ENCODE measurements around the gene NRTN. TPM values are rescaled to one million over a fixed set of nuclear protein-coding genes. Genes with fewer than 3 reads are reported as not detected.

Gene NRTN
- total RNA-seq, 4 donors from 2014 or later = 0.82 to 3.8 (median 1.5) TPM

DNA sequence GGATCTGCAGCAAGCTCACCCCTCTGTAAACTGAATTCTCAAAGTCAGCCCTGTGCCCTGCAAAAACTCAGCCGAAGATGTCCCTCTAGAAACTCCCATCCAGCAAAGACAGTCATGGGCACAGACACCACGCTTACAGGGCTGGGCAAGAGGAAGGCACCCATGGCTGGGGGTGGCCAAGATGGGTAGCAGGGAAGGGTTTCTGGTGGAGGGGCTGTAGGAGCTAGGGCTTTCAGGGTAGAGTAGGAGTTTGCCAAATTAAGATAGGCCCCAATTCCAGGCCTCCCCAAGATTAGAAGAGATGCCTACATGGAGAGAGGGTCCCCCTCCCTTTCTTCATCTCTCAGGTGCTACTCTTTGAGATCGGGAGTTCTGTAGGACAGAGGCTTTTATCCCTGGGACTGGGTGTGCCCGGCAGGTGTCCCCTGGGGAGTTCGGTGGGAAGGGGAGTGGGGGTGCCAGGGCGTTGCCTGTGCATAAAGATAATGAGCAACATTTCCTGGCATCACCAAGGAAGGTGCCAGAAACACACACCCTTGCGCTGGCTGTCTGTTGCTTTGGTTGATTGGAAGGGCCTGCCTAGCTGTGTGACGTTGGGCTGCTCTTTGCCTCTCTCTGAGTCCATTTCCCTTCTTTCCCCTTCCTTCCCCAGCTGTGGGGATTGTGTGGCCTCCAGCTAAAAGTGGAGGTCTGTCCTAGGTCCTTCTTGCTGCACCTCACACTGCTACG, 9.4 kb downstream of the NRTN start:
- in situ Hi-C loops (cut with MboI; ENCODE audit: low pct_ligation_motif_present in 1 of 4, low pct_unique_long_range_greater_than_20kb in 1 of 4, low sequenced_read_pairs in 3 of 4) (loop anchor here in 1 of 4 donors (10.0 kb wide), 1 partner anchor 71 kb away; no protein-coding TSS in a partner anchor), intact Hi-C loops (cut with DNase I; ENCODE audit: low total_unique reads) (no loop called here)
- Histone ChIP-seq H3K27ac (no peak overlapping the region), H3K9me3 (no peaks in the 10 kb centered on the region), H3K4me3 (no peak overlapping the region), H3K4me1 (peaks cover 0 to 7% (median 0%) of the 10 kb centered on the region in 4 donors), H3K27me3 (no peaks in the 10 kb centered on the region), H3K36me3 (no peaks in the 10 kb centered on the region)
- 58 to 100% methylated on average over 1 to 9 of the region's 9 CpGs for WGBS, 2 donors (ENCODE audit: low coverage in 1 of 2)
- no peak for DNase-seq
- TF ChIP-seq EP300 (IDR thresholded peaks at IDR 0.05; ENCODE audit: low read depth) (no peak), POLR2A (IDR thresholded peaks at IDR 0.05) (no peak), POLR2AphosphoS5 (IDR thresholded peaks at IDR 0.05) (no peak)
- TF ChIP-seq, protein P1, sequence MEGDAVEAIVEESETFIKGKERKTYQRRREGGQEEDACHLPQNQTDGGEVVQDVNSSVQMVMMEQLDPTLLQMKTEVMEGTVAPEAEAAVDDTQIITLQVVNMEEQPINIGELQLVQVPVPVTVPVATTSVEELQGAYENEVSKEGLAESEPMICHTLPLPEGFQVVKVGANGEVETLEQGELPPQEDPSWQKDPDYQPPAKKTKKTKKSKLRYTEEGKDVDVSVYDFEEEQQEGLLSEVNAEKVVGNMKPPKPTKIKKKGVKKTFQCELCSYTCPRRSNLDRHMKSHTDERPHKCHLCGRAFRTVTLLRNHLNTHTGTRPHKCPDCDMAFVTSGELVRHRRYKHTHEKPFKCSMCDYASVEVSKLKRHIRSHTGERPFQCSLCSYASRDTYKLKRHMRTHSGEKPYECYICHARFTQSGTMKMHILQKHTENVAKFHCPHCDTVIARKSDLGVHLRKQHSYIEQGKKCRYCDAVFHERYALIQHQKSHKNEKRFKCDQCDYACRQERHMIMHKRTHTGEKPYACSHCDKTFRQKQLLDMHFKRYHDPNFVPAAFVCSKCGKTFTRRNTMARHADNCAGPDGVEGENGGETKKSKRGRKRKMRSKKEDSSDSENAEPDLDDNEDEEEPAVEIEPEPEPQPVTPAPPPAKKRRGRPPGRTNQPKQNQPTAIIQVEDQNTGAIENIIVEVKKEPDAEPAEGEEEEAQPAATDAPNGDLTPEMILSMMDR (IDR thresholded peaks at IDR 0.05) = no peak

DNA sequence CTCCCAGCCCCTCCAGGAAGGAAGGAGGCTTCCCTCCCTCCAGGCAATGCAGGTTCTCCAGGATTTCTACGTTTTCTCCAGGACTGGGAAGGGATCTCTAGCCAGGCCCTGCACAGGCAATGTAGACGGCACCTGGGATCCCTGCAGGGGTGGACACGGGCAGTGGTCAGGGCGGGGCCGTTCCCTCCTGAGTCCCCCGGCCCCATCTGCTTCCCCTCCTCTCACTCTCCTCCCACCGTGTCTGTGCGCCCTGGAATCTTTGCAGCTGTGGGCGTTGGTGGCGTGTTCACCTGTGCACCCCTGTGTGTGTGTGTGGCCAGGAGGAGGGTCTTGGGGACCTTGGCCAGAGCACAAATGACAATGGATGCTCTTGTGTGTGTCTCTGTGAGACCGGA, 10.0 kb downstream of the NRTN start:
- Histone ChIP-seq H3K27ac (no peak overlapping the region), H3K36me3 (no peaks in the 10 kb centered on the region), H3K4me3 (no peak overlapping the region), H3K27me3 (no peaks in the 10 kb centered on the region), H3K4me1 (peaks cover 0 to 7% (median 0%) of the 10 kb centered on the region in 4 donors), H3K9me3 (no peaks in the 10 kb centered on the region)
- WGBS, 2 donors (ENCODE audit: low coverage in 1 of 2) = 58% methylated on average over 10 of the region's 11 CpGs; no CpG with 5 or more reads in 1 of the 2 donors
- no peak for DNase-seq
- TF ChIP-seq, protein P1 (IDR thresholded peaks at IDR 0.05) = no peak
- TF ChIP-seq POLR2A (IDR thresholded peaks at IDR 0.05) (no peak), EP300 (IDR thresholded peaks at IDR 0.05; ENCODE audit: low read depth) (no peak), POLR2AphosphoS5 (IDR thresholded peaks at IDR 0.05) (no peak)
- in situ Hi-C loops (cut with MboI; ENCODE audit: low pct_ligation_motif_present in 1 of 4, low pct_unique_long_range_greater_than_20kb in 1 of 4, low sequenced_read_pairs in 3 of 4) = loop anchor here in 1 of 4 donors (10.0 kb wide), 1 partner anchor 70 kb away; no protein-coding TSS in a partner anchor
- intact Hi-C loops (cut with DNase I; ENCODE audit: low total_unique reads) = no loop called here

DNA sequence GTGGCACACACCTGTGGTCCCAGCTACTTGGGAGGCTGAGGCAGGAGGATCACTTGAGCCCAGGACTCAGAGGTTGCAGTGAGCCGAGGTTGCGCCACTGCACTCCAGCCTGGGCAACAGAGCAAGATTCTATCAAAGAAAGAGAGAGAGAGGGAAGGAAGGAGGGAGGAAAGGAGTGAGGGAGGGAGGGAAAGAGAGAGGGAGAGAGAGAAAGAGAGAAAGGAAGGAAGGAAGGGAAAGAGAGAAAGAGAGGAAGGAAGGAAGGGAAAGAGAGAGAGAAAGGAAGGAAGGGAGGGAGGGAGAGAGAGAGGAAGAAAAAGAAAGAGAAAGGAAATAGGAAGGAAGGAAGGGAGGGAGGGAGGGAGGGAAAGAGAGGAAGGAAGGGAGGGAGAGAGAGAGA, 12.4 kb downstream of the NRTN start:
- Histone ChIP-seq H3K9me3 (no peaks in the 10 kb centered on the region), H3K4me1 (peaks cover 0 to 8% (median 2%) of the 10 kb centered on the region in 4 donors), H3K36me3 (no peaks in the 10 kb centered on the region), H3K27ac (no peak overlapping the region), H3K27me3 (no peaks in the 10 kb centered on the region), H3K4me3 (no peak overlapping the region)
- DNase-seq = no peak
- TF ChIP-seq EP300 (IDR thresholded peaks at IDR 0.05; ENCODE audit: low read depth) (no peak), POLR2A (IDR thresholded peaks at IDR 0.05) (no peak), POLR2AphosphoS5 (IDR thresholded peaks at IDR 0.05) (no peak)
- TF ChIP-seq, protein P1 (IDR thresholded peaks at IDR 0.05) = no peak
- in situ Hi-C loops (cut with MboI; ENCODE audit: low pct_ligation_motif_present in 1 of 4, low pct_unique_long_range_greater_than_20kb in 1 of 4, low sequenced_read_pairs in 3 of 4) (loop anchor here in 1 of 4 donors (10.0 kb wide), 1 partner anchor 68 kb away; no protein-coding TSS in a partner anchor), intact Hi-C loops (cut with DNase I; ENCODE audit: low total_unique reads) (no loop called here)
- WGBS, 2 donors (ENCODE audit: low coverage in 1 of 2) = 92 to 97% methylated on average over 2 of the region's 2 CpGs

DNA sequence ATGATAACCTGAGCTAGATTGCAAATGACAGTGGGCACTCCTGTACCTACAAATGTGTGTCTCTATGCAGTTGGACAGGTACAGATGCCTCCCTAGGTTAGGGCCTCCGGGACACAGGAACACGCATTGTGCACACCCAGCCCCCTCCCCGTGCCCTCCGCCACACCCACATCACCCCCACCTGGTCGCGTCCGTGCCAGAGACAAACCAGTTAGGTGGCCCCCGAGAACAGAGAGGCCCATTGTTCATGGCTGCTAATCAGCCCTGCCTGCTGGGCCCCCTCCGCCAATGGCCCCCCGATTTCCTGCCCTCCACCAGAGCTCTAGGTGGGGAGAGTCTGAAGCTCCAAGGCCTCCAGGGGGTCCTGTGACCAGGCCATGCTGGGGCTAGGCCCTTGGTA, 13.7 kb downstream of the NRTN start:
- H3K27me3 ChIP-seq = no peaks in the 10 kb centered on the region
- no peak for DNase-seq
- H3K4me1 ChIP-seq = peaks cover 0 to 15% (median 5%) of the 10 kb centered on the region in 4 donors
- H3K9me3 ChIP-seq = no peaks in the 10 kb centered on the region
- intact Hi-C loops (cut with DNase I; ENCODE audit: low total_unique reads) (no loop called here), in situ Hi-C loops (cut with MboI; ENCODE audit: low pct_ligation_motif_present in 1 of 4, low pct_unique_long_range_greater_than_20kb in 1 of 4, low sequenced_read_pairs in 3 of 4) (loop anchor here in 1 of 4 donors (10.0 kb wide), 1 partner anchor 66 kb away; no protein-coding TSS in a partner anchor)
- 54% methylated on average over 10 of the region's 10 CpGs; no CpG with 5 or more reads in 1 of the 2 donors for WGBS, 2 donors (ENCODE audit: low coverage in 1 of 2)
- TF ChIP-seq, protein P1 (IDR thresholded peaks at IDR 0.05) = no peak
- TF ChIP-seq POLR2A (IDR thresholded peaks at IDR 0.05) (no peak), POLR2AphosphoS5 (IDR thresholded peaks at IDR 0.05) (no peak), EP300 (IDR thresholded peaks at IDR 0.05; ENCODE audit: low read depth) (no peak)
- no peaks in the 10 kb centered on the region for H3K36me3 ChIP-seq
- no peak overlapping the region for H3K27ac ChIP-seq
- H3K4me3 ChIP-seq = no peak overlapping the region

Measured in transverse colon (tissue), 4 donors.